Measurements from ENCODE around the gene LOXL4. TPM values are rescaled to one million over a fixed set of nuclear protein-coding genes. Genes with fewer than 3 reads are reported as not detected.

The LOXL4 gene
- total RNA-seq, 1 experiment from 2014 or later, result not detected

- in situ Hi-C loops (cut with HindIII; ENCODE audit: low sequenced_read_pairs), result no loop called here
- no peak for DNase-seq (ENCODE audit: low spot score)
These were observed 28.5 kb upstream of the LOXL4 start for GRCh38 chr10:98296524-98296923.

DNA sequence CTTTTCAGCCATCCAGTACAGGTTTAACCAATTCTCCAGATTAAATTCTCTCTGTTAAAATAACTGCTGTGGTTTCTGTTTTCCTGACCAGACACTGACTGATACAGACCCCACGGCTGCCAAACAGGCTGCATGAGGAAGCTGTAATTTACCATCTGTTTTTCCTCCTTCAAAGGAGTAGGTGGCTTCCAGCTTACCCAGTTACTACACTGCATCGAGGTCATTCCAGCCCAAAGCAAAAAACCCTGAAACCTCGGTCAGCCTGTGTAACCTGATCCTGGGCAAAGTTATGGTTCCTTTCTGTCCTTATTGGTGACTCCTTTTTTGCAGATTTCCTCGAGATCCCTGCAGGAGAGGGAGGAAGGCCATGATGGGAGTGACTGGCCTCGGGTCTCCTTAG, 27.9 kb upstream of the LOXL4 start:
- in situ Hi-C loops (cut with HindIII; ENCODE audit: low sequenced_read_pairs), result no loop called here
- peak; percentile 76 for DNase-seq (ENCODE audit: low spot score)

GRCh38 chr10:98295401-98295811, 27.4 kb upstream of the LOXL4 start:
- DNase-seq (ENCODE audit: low spot score), result peak; percentile 71
- in situ Hi-C loops (cut with HindIII; ENCODE audit: low sequenced_read_pairs), result no loop called here

DNA sequence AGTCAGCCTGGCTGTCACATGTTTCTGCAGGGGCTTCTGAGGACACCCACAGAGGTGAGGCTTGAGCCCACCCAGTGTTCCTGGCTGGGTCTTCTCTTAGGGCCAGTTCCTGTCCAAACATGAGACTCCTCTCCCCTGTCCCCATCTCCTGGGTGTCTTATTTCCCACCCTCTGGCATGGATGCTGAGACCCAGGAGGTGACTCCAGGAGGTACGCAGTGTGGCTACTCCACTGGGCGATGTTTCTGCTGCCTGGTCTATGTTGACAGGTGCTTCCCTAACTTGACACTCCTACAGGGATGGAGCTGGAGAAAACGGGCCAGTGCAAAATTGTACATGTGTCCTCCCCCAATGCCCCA, 26.3 kb upstream of the LOXL4 start:
- no peak for DNase-seq (ENCODE audit: low spot score)
- in situ Hi-C loops (cut with HindIII; ENCODE audit: low sequenced_read_pairs), result no loop called here

DNA sequence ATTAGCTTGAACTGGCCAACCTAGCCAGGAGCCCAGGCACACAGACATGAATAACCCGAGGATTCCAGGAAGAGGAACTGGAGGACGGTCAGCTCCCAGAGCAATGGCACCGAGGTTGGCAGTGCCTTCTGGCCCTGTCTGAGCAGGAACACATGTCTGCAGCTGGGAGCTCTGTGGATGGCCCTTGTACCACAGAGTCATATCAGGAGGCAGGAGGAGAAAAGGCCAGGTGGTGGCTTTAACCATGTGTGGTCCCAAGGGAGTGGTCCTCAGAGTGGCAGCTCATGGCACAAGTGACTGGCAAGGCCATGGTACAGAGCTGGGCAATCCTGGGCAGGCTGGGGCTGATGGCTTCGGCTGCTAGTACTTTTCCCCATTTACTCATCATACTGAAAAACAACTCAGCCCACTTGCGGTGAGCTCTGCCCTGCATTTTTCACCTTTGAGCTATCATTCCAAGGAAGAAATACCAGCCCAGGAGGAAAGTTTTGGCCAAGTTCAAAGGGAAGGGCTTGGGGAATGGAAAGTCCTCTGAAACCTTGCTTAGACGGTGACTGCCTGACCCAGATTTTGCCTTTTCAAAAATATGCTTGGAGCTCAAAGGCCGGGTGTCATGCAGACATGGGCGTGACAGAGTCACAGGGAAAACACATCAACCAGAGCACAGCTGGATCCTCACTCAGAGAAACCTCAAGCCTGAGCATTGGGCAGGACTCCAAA, 25.7 kb upstream of the LOXL4 start:
- no peak for DNase-seq (ENCODE audit: low spot score)
- in situ Hi-C loops (cut with HindIII; ENCODE audit: low sequenced_read_pairs), result no loop called here

DNA sequence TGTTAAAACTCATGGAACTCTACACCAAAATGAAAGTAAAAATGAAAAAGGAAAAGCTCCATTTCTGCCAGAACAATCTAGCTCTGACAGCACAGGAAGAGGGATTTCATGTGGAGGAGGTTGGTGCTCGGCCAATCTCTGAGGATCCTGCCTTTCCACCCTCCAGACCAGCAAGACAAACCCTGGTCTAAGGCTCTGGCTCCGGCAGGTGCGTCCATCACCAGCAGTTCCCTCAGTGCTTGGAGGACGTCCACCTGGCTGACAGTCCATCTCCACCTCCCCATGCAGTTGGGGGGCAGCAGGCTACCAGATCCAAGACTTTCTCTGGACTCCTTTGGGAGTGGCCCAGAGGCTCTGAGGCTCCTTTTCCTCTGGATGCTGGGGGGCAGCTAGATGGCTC, 25.0 kb upstream of the LOXL4 start:
- in situ Hi-C loops (cut with HindIII; ENCODE audit: low sequenced_read_pairs), result no loop called here
- DNase-seq (ENCODE audit: low spot score), result peak; percentile 74

DNA sequence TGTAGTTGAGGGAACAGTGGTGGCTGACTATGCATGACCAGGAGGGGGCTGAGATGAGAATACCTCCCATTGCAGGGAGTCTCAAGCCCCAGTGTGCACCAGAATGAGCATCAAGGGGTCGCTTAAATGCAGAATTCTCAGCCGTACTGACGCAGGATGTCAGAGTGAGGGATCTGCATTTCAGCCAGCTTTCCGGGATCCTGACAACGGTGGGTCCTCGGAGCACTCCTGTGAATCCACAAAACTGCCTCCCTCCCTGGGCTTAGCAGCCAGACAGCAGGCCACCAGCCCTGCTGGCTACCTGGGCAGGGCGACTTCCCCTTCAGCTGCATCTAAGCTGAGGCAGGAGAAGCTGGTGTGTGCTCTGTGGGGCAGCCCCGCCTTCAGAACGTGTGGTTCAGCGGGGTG, 21.8 kb upstream of the LOXL4 start:
- no peak for DNase-seq (ENCODE audit: low spot score)
- in situ Hi-C loops (cut with HindIII; ENCODE audit: low sequenced_read_pairs), result no loop called here

- in situ Hi-C loops (cut with HindIII; ENCODE audit: low sequenced_read_pairs), result no loop called here
These were observed 19.3 kb upstream of the LOXL4 start for GRCh38 chr10:98287321-98287720.

DNA sequence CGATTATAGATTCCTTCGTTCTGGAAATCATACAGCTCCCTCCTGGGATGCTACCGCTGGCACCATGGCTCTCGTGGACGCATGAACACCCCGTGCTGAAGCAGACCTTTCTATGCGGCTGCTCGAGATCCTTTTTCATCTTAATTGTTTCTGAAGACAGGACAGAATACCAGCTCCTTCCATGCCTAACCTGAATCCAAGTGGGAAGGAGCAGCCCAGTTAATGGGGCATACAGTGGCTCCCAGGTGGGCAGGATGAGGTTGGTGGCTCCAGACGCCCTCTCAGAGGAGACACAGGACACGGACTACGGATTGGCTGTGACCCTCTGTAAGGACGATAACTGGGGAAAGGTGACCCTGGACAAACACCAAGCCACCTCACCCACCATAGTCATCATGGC, 18.4 kb upstream of the LOXL4 start:
- no peak for DNase-seq (ENCODE audit: low spot score)
- in situ Hi-C loops (cut with HindIII; ENCODE audit: low sequenced_read_pairs), result no loop called here

More at GRCh38 chr10:98287321-98287720, 19.3 kb upstream of the LOXL4 start:
- no peak for DNase-seq (ENCODE audit: low spot score)

DNA sequence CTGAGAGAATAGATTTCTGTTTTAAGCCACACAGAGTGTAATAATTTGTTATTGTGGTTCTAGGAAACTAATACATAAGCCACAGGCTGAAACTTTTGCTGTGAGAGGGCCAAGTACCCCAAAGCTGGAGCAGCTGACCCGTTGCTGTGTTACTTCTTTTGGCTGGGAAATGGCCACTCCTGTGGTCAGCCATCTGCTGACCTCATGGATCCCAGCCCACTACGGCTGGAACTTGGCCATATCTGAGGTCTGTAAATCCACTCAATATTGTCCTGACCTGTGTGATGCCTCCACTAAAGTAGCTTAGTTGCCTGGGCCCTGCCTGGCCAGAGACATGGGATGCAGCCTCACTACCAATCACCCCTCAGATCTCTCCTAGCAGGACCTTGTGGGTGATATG, 17.4 kb upstream of the LOXL4 start:
- DNase-seq (ENCODE audit: low spot score), result peak; percentile 87
- in situ Hi-C loops (cut with HindIII; ENCODE audit: low sequenced_read_pairs), result no loop called here

GRCh38 chr10:98276311-98276710, 8.3 kb upstream of the LOXL4 start:
- no peak for DNase-seq (ENCODE audit: low spot score)
- in situ Hi-C loops (cut with HindIII; ENCODE audit: low sequenced_read_pairs), result no loop called here

GRCh38 chr10:98274562-98274961, 6.6 kb upstream of the LOXL4 start:
- DNase-seq (ENCODE audit: low spot score), result no peak
- in situ Hi-C loops (cut with HindIII; ENCODE audit: low sequenced_read_pairs), result no loop called here

DNA sequence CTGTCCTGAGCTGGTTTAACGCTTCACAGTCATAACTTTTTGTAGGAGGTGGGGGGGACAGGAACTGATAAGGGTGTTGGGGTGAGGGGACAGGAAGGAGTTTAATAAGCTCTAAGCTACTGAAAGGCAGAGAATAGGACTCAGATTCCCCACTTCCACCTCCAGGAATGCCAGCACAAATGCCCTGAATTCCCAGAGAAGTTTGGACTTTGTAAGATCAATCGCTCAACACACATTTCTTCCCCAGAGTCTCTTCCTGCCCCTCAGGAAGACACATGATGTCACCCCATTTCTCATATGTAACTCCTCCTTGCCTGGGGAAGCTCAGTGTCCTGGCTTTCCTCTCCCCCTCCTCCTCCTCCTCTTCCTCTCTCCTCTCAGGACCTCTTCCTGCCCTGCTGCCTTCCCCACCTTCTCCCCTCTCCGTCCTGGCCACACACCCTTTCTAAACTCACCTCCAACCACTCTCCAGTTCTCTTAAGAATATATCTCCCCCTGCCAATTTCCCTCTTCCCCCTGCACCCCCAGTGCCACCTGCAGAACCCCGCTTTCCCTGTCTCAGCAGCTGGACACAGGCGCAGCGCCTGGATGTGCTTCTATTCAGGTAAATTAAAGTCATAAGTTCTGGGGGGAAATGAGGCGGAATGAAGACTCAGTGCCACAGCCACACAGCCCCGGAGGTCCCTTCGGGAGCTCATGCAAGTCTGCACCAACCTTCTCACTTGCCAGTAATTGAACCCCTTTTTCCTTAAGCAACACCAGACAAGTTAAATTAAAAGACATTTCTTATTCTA, 5.3 kb upstream of the LOXL4 start:
- in situ Hi-C loops (cut with HindIII; ENCODE audit: low sequenced_read_pairs), result no loop called here
- no peak for DNase-seq (ENCODE audit: low spot score)

- DNase-seq (ENCODE audit: low spot score), result no peak
- in situ Hi-C loops (cut with HindIII; ENCODE audit: low sequenced_read_pairs), result no loop called here
These were observed 4.7 kb upstream of the LOXL4 start for GRCh38 chr10:98272656-98273055.

- in situ Hi-C loops (cut with HindIII; ENCODE audit: low sequenced_read_pairs), result no loop called here
- no peak for DNase-seq (ENCODE audit: low spot score)
These were observed 4.3 kb upstream of the LOXL4 start for GRCh38 chr10:98272245-98272644.

DNA sequence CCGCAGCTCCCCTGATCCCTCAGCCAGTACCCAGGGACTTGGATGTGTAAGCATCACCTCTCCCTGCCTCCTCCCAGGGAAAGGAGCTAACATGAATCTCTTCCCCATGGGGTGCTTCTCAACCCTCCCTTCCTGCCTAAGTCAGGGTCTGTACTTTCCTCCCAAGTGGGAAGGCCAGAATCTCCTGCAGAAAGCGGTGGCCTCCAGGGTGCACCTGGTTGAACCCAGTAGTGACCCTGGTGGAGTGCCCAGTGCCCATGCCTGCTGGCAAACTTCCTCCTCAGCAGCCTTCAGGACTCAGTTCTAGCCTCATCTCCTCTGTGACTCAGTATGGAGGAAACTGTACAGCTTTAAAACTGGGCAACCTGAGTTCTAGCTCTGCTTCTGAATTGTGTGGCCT, 2.8 kb upstream of the LOXL4 start:
- in situ Hi-C loops (cut with HindIII; ENCODE audit: low sequenced_read_pairs), result no loop called here
- no peak for DNase-seq (ENCODE audit: low spot score)

DNA sequence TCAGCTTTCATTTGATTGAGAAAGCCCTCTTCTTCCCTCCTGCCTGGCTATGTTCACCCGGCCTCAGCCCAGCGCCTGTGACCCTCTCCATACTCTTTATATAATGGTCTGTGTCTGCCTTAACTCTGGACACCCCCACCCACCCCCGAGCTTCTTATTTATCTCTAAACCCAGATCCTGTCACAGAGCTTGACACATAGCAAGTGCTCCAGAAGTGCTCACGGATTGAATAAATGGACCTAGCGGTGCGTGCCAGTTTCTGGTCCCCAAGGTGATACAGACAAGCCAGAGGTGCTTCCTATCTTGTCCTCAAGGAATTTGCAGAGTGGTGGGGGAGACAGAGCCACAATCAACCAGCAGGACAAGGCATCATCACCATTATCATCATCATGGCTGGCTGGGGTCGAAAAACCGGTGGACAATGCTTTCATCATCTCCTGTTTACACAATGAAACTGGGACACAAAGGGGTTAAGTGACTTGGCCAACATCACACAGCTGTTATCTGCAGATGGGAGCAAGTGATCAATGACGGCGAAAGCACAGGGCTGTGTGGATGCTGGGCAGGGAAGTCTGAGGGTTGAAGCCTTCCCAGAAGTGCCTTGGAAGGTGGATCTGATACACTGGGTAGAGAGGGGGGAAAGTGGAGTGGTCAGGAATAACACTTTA, 2.2 kb upstream of the LOXL4 start:
- in situ Hi-C loops (cut with HindIII; ENCODE audit: low sequenced_read_pairs), result no loop called here
- DNase-seq (ENCODE audit: low spot score), result no peak

DNA sequence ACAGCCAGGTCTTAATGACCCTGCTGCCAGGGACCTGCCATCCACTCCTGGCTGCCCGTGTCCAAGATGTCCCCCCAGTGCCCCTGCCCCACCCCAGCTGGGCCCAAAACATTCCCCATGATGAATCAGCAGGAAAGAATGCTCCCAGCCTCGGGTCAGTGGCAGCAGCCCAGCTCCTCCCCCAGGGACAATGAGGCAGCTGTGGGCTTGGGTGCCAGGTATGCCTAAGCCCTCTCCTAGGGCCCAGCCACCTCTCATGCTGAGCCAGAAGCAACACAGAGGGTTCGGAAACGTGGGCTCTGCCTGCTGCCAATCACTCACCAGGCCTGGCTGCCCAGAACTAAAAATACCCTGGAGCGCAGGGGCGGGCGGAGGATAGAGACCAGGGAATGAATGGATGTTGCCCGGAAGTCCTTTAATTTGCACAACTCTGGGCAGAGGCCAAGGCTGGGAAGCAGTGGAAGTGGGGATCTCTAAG, 1.5 kb upstream of the LOXL4 start:
- no peak for DNase-seq (ENCODE audit: low spot score)
- in situ Hi-C loops (cut with HindIII; ENCODE audit: low sequenced_read_pairs), result no loop called here

DNA sequence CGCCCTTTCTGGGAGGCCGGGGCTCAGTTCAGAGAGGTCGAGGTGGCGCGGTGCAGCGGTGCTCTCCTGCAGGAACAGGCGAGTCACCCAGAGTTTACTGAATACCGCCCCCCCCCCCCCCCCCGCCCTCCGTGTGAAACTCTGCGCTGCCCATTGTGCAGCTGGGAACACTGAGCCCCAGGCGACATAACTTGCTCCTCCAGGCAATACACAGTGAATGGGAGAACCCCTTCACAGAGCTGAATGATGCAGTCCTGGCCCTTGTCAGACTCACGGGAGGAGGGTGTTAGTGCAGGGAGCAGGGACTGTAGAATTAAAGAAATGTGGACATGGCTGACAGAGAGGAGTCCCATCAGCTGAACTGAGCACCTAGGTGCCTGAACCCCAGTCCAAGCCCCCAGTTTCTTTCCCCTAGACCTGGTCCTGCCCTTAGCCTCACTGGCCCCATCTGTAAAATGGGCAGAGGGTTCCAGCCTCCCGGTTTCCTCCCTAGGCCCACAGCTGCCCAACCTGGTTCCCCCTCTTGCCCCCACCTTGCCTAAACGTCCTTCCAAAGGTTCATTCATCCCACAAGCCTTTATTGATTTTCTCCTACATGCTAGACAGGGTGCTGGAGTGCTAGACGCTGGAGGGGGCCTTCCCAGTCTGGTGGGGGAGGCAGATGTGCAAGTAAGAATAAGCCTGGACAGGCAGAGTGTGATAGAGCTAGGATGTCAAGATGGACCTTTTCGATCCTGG, 869 bp upstream of the LOXL4 start:
- no peak for DNase-seq (ENCODE audit: low spot score)
- in situ Hi-C loops (cut with HindIII; ENCODE audit: low sequenced_read_pairs), result no loop called here
